ENCODE results near the gene POLR3A.

DNA sequence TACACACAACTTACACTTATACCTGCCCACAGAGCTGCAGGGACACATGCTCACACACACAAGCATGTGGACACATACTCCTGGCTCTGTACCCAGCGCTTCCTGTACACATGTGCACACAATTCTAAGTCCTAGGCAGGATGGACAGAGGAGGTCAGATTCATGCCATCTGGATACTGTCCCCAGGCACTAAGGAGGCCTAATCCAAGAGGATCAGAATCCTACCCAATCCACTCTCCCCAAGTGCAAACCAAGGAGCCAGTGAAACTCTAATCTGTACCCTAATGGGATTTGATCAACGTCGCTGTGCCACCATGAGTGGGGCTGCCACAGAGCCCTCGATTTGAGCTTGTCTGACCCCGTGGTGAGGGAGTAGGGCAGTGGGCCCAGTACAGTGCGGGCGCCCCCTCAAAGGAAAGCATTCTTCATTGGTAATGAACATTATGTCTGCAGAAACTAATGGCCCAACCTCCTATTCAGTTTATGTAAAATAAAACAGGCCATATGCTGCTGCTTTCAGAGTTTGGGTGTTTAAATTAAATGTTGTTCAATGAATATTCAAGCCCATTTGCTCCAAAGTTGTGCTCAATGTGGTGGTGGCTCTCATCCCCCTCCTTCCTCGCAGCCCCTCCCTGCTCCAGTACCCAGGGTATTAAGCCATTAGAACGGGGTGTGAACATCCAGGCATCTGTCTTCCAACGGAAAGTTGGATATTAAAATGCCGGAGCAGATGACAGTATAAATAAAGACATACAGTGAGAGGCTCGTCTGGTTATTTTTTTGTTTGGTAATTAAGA, 30.8 kb upstream of the POLR3A start:
- no peak for TF ChIP-seq CTCF (IDR thresholded peaks at IDR 0.05; ENCODE audit: insufficient read depth, low read length, poor library complexity, severe bottlenecking)
- TF ChIP-seq EZH2phosphoT487 (conservative IDR thresholded peaks at IDR 0.05; ENCODE audit: low read length): no peak

Measured in SU-DHL-6 (cell line).